HG02610 (cell line): ENCODE measurements around the gene SCUBE1.

Source experiments
- ATAC-seq: cut with Tn5 transposase; IDR thresholded peaks from one replicate; pipeline ENCODE4 v1.9.1; 2021; ENCODE audit warnings: mild to moderate bottlenecking, moderate library complexity; ENCODE audit not compliant: unreplicated experiment

The SCUBE1 gene

DNA sequence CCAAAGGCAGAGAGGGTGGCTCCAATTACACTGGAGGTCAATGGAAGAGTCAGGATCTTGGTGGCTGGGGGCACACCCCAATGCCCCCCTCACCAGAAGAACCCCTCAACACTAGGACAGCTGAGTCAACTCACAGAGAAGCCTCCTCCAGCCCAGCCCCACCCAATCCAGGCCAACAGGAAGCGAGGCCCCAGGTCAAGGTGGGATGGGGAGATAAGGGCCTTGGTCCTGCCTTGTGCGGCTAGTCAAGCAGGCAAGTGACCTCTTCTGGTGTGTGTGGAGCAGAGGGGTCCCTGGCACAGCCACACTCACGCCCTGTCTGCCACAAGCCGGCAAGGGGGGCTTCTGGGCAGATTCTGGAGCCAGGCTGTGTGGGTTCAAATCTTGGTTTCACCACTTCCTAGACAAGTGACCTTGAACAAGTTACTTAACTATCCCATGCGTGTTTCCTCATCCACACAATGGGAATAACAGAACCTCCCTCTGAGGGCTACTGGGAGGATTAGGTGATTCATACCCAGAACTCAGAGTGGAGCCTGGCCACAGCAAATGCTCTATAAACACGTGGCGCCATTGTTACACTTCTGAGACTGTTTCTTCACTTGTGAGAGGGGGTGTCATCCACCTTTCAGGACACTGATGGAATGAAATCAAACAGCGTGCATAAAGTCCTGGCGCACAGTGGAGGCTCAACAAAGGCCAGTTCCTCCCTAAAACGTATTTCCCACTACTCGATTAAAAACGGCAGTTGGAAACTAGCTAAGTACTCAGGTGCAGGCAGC is 159.5 kb downstream of the SCUBE1 start:
- no peak for ATAC-seq

DNA sequence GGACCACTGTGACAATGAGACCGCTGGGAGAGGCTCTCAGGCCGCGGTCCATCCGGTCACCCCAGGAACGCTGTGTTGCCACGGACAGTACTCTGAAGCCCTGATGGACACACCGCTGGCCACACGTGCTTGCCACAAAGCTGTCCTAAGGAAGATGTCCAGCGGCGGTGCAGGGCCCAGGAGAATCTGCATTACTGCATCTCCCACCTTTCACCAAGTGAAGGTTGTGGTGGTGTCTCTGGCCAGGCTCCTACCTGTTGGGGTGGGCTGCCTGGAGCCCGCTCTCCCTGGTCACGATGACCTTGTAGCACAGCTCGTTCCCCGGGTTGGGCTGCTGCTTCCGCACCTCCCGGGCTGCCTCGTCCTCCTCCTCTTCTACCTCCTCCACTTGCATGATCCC is 160.4 kb downstream of the SCUBE1 start:
- ATAC-seq = no peak

- no peak for ATAC-seq
Observed at GRCh38 chr22:43182118-43182517, 161.1 kb downstream of the SCUBE1 start.

DNA sequence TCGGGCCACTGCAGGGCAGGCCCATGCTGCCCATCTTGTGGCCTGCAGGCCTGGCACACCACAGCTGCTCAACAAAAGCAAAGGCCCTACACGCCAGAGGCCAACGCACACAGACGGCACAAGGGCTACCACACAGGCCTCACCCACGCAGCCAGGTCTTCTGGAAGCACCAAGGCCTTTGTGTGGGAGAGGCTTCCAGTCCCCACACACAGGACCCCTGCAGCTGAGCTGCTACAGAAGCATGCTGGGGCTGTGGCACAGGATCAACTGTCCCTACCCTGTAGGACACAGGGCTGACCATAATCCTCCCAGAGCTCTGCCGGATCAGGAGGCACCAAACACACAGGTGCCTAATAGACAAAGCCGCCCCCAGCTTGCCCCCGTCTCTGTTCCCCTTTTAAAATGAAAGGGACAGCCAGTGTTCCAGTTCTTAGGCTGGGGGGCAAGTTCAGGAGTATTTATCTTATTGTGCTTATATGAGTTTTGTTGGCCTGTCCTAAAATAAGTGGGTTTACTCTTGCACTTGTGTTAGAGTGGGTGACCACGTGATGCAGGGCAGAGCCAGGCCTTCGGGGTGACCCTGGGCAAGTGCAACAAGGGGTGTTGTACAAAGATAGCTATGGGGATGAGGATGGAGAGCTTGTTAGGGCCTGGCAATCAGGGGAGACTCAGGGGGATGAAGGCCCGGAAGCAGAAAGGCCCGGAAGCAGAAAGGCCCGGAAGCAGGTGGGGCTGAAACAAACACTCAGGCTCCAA is 161.7 kb downstream of the SCUBE1 start:
- no peak for ATAC-seq

DNA sequence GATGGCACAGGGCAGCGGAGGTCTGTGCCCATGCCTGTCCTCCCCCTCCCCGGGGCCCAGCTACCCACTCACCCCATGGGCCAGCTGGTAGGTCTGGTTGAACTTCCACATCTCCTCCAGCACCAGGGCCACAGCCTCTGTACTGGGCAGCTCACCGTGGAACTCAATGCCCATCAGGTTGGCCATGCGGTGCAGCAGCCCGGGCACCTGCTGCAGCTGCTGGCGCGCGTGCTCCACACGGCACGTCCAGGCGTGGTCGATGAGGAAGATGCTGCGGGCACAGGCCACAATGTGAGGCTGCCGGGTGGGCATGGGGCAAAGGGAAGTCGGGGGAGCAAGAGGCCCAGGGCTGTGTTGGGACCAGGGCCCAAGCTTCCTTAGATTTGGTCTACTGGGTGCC is 162.5 kb downstream of the SCUBE1 start:
- ATAC-seq = no peak

DNA sequence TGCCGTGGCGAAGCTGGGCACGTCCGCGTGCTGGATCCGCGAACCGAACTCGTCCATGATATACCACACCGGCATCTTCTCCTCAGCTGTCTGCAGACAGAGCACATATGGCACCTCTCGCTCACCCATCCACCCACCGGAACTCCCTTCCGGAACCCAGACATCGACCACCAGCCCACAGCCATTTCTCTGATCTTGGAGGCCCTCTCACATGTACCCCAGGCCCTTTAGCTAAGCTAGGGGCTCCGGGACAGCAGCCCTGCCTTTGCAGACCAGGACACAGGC is 163.3 kb downstream of the SCUBE1 start:
- no peak for ATAC-seq

DNA sequence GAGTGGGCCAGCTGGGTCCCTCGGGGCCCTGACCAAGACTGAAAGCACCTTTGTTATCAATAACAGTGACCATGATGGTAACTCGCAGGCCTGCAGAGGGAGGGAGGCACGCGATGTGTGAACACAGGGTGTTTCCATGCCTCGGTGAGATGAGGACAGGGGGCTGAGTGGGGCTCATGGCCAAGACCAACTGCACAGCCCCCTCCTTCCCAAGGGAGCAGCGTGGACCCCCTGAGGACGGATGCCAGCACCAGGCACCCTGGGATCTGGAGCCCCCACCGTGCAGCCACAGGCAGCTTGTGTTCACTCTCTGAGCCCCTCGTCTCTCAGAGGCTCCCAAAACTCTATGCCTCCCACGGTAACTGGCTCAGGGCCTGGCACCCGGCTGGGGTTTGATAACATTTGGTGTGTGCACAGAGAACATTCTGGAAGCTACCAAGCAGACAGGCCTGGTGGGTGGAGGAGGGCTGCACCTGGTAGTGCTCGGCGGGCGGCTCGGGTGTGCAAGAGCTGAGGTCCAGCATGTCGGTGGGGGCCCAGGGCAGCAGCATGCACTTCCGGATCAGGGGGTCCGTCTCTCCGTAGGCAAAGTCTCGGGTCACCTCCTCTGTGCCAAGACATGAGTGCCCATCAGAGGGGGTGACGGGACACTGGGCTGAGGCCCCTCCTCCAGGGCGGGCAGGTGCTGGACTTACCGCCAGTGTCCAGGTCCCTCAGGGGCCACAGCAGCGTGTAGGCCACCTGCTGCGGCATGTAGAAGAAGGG is 163.8 kb downstream of the SCUBE1 start:
- ATAC-seq = no peak

GRCh38 chr22:43177479-43177878 is 165.7 kb downstream of the SCUBE1 start:
- ATAC-seq = no peak

- ATAC-seq = no peak
Observed at GRCh38 chr22:43176090-43176489, 167.1 kb downstream of the SCUBE1 start.

DNA sequence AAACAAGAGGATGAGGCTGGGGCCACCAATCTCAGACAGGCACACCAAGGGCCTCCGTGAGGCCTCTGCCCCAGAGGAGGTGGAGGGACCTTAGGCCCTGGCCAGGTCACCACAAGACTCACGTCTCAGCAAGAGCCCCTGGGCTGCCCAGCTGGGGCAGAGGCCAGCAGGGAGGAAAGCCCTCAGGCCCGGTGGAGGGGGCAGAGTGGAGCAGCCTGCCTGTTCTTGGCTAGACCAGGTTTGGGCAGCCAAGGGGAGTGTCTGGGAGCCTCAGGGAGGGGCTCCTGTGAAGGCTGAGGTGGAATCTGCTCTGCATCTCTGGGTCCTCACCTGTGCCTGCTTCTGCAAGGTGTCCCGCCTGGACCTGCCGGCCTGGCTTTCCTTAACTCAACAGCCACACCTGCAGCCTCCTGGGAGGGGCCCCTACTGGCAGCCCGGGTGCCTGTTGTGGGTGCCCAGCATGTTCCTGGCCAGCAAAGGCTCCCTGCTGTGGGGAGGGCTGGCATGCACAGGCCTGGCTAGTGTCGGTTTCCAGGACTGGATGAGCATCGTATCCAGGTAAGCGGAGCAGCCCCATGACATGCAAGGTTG is 168.1 kb downstream of the SCUBE1 start:
- ATAC-seq = no peak

DNA sequence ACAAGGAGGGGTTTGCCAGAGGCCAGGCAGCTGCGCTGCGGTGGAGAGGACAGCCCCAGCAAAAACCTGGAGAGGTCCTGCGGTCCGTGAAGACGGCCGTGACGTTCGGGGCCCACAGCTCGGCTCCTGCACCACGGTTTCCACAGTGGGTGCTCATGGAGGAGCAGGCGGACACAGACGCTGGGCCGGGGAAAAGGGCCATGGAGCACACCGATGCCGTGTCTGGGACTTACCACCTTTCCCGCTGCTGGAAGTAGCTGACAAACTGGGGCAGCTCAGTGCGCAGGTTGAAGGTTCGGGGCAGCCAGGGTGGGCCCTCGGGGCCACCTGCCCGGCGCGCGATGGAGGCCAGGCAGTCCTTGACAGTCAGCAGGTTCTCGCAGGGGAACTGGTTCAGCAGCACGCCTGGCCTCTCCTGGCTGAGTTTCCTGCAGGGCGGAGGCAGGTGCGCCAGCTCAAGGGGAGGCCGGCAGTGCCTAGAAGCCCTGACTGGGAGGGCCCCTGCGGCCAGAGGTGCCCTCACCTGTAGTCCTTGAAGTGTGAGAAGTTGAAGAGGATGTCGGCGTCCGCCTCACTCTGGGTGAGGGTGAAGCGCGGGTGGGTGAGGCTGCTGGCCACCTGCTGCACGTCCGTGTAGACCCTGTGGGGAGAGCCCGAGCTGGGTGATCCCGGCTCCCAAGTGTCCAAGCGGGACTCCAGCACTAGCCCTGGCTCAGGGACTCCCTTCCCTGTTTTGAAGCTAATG is 169.0 kb downstream of the SCUBE1 start:
- ATAC-seq = no peak

- no peak for ATAC-seq
Observed at GRCh38 chr22:43173566-43173965, 169.6 kb downstream of the SCUBE1 start.

DNA sequence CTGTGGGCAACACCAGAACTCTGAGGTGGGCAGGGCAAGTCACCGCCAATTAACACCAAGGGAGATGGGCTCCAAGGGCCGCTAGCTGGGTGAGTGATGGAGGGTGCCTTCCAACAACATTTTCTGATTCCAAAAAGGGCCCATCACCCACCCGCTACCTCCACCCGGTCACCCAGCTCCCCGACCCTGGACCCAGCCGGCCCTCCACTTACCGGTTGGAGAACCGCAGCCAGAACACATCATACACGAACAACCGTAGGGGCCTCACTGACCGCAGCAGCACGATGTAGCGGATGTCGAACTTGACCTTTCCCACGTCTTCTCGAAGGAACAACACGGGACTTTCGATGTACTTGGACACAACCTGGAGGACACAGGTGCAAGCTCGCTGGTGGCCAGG is 171.0 kb downstream of the SCUBE1 start:
- no peak for ATAC-seq

DNA sequence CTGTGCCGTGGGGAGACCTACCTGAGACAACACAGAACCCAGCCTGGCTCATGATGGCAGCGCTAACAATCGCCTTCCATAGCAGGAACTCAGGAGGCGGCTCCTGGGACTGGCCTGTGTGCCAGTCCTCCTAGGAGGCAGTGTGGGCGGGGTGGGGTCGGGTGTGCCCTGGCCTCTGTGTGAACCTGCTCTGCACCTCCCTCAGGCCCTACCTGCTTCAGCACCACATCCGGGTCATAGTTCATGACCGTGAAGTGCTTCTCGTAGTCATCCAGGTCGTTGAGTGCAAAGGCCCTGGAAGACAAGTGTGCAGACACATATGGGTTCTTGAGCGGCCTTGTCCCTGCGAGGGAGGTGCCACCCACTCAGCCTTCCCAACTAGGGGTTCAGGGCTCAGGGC is 171.6 kb downstream of the SCUBE1 start:
- ATAC-seq = no peak

DNA sequence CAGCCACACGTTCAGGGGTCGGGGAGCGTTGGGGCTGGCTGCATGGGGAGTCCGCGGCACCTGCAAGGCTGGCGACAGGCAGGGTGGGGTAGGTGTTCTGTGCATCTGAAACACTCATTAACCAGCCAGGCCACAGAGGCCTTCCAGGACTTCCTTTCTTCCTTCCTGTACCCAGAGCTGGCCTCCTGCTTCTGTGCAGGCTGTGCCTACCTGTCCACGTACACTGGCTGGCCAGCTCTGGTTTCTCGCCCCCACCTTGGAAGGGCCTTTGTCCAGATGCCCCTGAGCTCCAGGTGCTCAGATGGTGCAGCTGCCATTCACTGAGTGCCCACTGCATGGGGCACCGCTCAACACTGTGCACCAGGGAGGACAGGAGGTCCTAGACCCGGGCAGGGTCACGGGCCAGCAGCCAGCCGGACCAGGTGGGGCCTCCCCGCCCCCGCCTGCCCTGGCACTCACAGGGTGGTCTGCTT is 172.1 kb downstream of the SCUBE1 start:
- no peak for ATAC-seq

DNA sequence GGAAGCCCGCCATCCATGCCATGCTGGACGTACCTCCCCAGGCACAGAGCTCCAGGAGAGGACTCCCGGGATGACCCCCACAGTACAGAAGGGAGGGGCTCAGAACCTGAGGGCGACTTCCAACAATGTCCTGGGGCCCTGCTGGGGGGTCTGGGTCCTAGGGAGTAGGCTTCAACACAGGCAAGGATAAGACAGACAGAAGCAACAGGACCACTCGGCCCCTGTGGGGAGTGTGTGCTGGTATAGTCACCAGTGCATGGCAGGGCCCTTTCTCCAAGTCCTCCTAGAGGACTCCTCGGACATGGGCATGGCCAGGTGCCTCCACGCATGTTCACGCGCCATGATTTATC is 173.1 kb downstream of the SCUBE1 start:
- ATAC-seq = no peak

DNA sequence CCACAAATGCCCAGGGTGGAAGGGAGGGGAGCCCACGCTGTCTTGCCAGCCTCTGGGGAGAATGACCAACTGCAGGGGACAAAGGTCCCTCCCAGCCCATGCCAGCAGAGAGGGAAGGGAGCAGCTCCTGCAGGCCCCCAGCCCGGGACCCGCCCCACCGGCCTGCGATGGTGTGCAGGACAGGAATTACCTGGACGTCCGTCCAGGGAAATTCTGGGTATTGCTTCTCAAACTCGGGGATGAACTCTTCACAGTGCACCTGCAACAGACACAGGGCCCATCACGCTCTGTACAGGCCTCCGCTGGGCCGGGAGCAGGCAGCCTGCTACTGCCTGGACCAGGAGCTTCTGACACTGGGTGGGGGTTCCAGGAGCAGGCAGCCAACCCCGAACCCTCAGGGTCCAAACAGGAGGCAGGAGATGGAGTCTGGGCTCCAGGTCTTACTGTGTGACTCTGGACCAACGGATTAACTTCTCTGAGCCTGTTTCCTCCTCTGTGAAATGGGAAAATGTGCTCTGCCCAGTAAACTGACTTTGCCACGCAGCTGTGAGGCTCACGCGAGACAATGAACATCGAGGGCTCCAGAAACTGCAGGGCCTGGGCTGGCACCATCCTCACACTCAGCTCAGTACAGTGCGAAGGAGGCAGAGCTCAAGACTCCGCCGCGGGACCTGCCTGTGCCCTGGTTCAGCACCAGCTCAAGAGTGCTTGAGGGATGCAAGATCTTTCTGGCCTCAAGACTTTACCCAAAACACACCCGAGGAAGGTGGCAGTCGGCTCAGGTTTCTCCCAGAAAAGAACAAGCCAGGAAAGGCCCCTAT is 173.7 kb downstream of the SCUBE1 start:
- no peak for ATAC-seq

DNA sequence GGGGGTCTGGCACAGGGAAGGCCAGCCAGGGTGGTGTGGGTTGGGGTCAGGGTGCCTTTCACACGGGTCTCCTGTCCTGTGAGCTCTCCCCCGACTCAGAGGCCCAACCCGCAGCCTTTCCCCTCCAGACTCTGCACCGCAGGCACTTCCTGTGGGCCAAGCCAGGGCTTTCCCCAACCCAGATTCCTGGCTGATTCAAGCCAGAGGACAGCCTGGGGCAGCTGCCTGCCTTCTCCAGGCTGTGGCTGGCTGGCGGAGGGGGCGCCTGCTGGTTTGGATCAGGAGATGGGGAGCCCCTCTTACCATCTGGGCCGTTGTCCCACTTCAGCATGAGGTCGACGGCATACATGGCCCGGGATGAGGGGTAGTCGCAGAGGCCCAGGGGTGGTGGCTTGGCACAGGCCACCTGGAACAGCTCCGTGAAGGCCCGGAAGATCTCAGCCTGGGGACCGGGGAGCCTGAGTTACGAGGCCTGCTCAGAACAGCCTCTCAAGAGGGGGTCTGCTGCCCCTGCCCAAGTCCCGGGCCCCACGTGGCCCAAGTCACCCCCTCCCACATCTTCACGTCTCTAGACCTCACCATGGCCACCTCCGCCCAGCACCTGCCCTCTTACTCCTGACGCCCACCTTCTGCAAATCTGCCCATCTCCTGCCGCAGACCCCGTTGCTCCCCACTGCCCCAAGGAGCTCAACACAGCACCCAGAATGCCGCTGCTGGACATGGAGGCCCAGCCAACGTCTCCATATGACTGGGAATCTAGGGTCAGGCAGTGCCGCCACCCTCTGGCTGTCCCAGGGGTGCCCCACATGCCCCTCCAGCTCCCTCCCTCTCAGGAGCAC is 174.5 kb downstream of the SCUBE1 start:
- no peak for ATAC-seq

- ATAC-seq = no peak
Observed at GRCh38 chr22:43167001-43167589, 176.1 kb downstream of the SCUBE1 start.
